GM15510 (cell line): ENCODE results near the gene FOXC1.

Experiments
- POLR2A ChIP-seq: IDR thresholded peaks from 3 replicates; pipeline ENCODE4 v1.6.1; 2011; ENCODE audit warnings: borderline replicate concordance; ENCODE audit not compliant: insufficient read length; ENCODE audit errors: extremely low read depth

FOXC1 gene

GRCh38 chr6:1619673-1620503 lies 10.2 kb downstream of the FOXC1 start:
- no peak for TF ChIP-seq POLR2A

DNA sequence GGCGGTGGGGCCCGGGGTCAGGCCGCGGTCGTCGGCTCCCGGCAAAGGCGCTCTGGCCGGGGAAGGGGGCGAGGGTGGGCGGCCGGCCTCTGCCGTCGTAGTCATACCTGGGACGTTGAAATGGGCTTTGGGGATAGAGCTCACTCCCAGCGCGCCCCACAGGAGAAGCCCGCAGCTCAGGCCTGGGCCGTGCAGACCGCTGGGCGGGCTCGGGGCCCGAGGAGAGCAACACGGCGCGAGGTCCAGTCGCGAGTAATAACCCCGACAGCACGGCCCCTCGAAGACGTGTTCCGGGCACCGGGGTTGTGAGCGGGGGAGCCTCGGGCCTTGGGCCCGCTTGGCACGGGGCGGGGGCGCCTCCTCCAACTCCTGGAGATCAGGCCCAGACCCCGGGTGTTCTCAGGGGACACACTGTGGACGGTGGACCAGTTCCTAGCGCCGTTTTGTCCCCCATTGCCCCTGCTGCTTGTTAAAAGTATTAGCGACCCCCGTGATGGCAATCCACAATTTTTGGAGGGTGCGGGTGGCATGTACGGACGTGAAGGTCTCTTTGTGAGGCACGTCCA lies 10.9 kb downstream of the FOXC1 start:
- no peak for TF ChIP-seq POLR2A

GRCh38 chr6:1621070-1621701 lies 11.5 kb downstream of the FOXC1 start:
- TF ChIP-seq POLR2A = no peak

- TF ChIP-seq POLR2A = no peak
These were observed 12.6 kb downstream of the FOXC1 start for GRCh38 chr6:1622220-1622850.

DNA sequence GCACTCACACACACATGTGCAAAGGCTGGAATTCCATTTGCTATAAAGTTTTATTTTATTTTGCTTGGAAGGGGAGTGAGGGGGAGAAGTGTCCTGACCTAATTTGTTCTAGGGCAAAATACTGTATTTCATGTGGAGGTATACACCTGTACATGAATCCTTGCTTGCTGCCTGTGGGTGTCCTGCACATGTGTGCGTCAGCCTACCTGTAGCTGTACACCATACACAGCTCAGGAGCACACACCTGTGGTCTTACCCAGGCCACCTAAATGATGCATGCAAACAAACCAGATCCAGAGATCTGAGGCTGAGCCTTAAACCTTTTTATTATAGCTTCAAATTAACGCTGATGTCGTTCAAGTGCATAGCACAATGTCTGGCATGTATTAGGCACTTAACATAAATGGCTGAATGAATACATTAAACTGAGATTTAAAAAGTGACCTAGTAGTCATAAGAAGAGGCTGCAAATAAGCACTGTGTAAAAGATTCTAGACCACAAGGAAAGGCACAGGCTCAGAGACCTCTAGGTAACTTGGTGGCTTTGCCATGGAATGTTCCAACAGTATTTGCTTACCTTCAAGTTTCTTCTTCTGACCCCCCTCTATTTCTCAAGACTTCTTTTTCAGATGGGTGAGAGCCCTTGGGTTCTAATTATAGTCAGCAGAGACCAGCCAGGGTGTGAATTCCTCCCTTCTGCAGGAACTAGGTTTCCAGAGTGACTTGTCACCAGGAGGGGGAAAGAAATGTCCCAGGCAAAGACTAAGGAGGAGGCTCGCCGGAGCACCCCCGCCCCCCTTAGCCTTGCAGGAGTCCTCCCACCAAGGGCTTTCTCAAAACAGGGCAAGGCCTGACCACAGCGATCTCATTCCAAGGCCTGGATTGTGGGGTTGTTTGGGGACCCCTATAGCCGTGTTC lies 13.4 kb downstream of the FOXC1 start:
- no peak for TF ChIP-seq POLR2A

DNA sequence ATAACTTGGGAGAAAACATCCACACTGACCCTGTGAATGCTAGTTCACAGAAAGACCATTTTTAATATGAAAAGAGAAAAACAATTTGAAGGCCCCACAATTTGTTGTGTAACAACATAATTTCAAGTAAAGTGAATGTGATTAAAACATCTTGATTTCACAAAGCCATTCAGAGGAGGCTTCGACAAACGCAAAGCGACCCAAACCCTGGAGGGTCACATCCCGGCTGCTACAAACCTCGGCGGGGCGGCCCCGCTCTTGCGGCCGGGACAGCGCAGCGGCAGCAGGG lies 14.0 kb downstream of the FOXC1 start:
- TF ChIP-seq POLR2A = no peak

DNA sequence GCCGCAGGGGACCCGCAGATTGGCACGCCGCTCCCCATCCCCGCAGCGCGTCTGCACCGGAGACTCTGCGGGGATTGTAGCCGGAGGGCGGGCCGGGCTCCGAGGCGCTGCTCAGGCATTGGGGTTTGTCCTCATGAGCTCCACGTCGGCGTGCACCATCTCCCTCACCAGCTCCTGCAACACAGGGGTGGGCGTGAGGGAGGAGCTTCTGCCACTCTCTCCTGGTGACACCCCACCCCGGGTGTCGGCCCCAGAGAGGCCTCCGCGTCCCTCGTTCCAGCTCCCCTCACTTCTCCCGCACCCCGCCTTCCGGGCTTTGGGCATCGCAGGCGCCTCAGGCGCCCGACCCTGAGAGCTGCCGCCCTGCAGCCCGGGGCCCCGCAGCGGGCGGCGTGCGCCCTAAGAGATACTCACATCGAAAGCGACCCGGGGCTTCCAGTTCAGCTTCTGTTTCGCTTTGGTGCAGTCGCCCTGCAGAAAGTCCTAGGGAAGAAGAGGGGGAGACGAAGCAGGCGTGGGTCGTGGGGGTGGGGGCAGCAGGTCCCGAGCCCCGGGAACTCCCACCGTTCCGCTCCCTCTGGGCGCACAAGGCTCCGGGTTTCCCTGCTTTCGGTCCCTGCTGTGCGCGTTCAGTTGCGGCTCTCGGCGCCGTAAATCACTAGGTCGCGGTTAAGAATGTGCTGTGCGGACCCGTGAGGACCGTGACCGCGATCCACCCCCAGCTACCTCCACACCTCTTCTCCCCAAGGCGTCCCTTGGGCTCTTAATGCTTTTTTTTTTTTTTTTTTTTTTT lies 14.5 kb downstream of the FOXC1 start:
- TF ChIP-seq POLR2A = no peak

GRCh38 chr6:1624851-1625781 lies 15.4 kb downstream of the FOXC1 start:
- no peak for TF ChIP-seq POLR2A

- TF ChIP-seq POLR2A = no peak
These were observed 16.2 kb downstream of the FOXC1 start for GRCh38 chr6:1625794-1626435.

- TF ChIP-seq POLR2A = no peak
These were observed 16.8 kb downstream of the FOXC1 start for GRCh38 chr6:1626481-1626880.

DNA sequence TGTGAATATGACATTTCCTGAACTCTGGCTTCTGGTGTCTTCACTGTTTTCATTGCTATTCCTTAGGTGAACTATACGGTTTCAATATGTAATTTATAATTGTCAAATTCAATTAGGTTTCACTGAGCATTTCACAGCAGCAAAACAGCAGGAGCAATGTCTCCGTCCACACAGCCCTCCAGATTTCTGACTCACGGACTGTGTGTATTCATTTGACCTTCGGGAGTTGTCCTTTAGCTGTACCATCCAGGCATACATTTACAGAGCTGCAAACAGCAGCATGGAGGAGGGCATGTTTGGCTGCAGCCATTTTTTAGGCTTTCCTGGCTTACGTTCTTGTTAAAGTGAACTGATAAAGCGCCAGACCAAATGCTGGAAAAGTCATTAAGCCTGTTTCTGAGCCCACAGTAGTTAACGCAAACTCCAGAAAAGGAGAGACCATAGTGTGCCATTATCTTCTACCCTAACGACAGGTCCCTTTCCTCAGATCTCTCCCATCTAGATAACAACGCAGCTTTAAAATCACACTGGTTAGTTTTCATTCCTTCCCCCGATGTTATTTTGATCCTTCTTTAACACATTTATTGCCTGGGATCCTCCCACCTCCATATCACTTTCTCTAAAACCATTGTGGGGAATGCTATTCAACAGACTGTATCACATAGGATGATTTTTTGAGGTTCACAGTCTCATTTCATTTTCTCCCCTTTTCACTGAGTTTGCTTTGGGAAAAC lies 18.3 kb downstream of the FOXC1 start:
- no peak for TF ChIP-seq POLR2A

DNA sequence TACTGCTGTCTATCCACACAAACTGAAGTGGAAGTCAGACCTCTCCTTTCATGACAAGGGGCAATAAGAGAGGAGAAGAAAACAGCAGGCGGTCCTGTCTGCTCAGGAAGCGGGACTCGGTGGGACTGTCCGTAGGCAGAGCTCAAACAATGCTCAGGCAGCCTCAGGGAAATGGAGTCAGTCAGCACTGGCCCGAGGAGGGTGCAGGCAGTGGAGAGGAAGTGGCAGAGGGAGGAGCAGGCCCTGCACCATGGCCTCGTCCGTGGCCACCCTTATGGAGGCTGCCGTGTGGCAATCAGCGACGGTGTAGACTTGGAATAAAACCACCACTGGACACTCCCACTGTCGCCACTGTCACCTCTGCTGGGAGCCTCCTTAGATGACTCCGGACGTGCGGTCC lies 19.6 kb downstream of the FOXC1 start:
- TF ChIP-seq POLR2A = no peak
